HepG2 (cell line): ENCODE data around the gene STKLD1. TPM values are rescaled to one million over a fixed set of nuclear protein-coding genes. Genes with fewer than 3 reads are reported as not detected.

Source experiments
- AHDC1 ChIP-seq: sonication (generic); formaldehyde crosslinking; IDR thresholded peaks from 2 replicates; pipeline ENCODE4 v1.5.1; 2020; ENCODE audit warnings: mild to moderate bottlenecking, missing genetic modification reagents, borderline replicate concordance
- FOXA3 ChIP-seq: IDR thresholded peaks from 2 replicates; pipeline ENCODE4 v1.6.1; 2016; ENCODE audit warnings: missing genetic modification reagents, missing compliant biosample characterization
- GATAD2A ChIP-seq: IDR thresholded peaks from 2 replicates; pipeline ENCODE4 v1.6.1; 2016
- HDAC1 ChIP-seq: sonication (generic); formaldehyde crosslinking; IDR thresholded peaks from 2 replicates; pipeline ENCODE4 v1.5.1; 2020; ENCODE audit warnings: mild to moderate bottlenecking, missing genetic modification reagents
- KDM5B ChIP-seq: sonication (generic); formaldehyde crosslinking; IDR thresholded peaks from 2 replicates; pipeline ENCODE4 v1.4.0; 2020; ENCODE audit warnings: missing genetic modification reagents, mild to moderate bottlenecking, borderline replicate concordance
- MED13 ChIP-seq: sonication (generic); formaldehyde crosslinking; IDR thresholded peaks from 2 replicates; pipeline ENCODE4 v1.5.0; 2020; ENCODE audit warnings: missing genetic modification reagents
- MIER2 ChIP-seq: IDR thresholded peaks from 2 replicates; pipeline ENCODE4 v1.6.1; 2016; ENCODE audit warnings: missing biosample characterization, missing genetic modification reagents
- NFE2 ChIP-seq: sonication (generic); formaldehyde crosslinking; IDR thresholded peaks from 2 replicates; pipeline ENCODE4 v1.4.0; 2020; ENCODE audit warnings: missing genetic modification reagents
- SAFB2 ChIP-seq: sonication (generic); formaldehyde crosslinking; IDR thresholded peaks from 2 replicates; pipeline ENCODE4 v1.5.1; 2020; ENCODE audit warnings: missing genetic modification reagents, low read depth, mild to moderate bottlenecking, borderline replicate concordance
- SALL1 ChIP-seq: sonication (generic); formaldehyde crosslinking; IDR thresholded peaks from 2 replicates; pipeline ENCODE4 v1.8.0; 2022; ENCODE audit warnings: mild to moderate bottlenecking, missing genetic modification reagents
- SATB2 ChIP-seq: sonication (generic); formaldehyde crosslinking; IDR thresholded peaks from 2 replicates; pipeline ENCODE4 v1.5.0; 2020; ENCODE audit warnings: missing genetic modification reagents
- SOX5 ChIP-seq: IDR thresholded peaks from 2 replicates; pipeline ENCODE4 v1.6.1; 2016; ENCODE audit warnings: borderline replicate concordance
- TP53 ChIP-seq: sonication (generic); formaldehyde crosslinking; conservative IDR thresholded peaks from 2 replicates; pipeline ENCODE4 v1.4.0; 2020; ENCODE audit warnings: missing genetic modification reagents
- U2AF1 ChIP-seq: fragments of 200-400 bp; formaldehyde crosslinking; optimal IDR thresholded peaks from 2 replicates; pipeline ENCODE3; 2017; ENCODE audit warnings: mild to moderate bottlenecking, low read depth, low read length
- WIZ ChIP-seq: sonication (generic); formaldehyde crosslinking; IDR thresholded peaks from 2 replicates; pipeline ENCODE4 v1.5.1; 2020; ENCODE audit warnings: mild to moderate bottlenecking, missing genetic modification reagents
- ZNF20 ChIP-seq: sonication (generic); formaldehyde crosslinking; IDR thresholded peaks from 2 replicates; pipeline ENCODE4 v1.4.0; 2020; ENCODE audit warnings: mild to moderate bottlenecking, moderate library complexity, missing genetic modification reagents
- ZNF326 ChIP-seq: sonication (generic); formaldehyde crosslinking; IDR thresholded peaks from 2 replicates; pipeline ENCODE4 v1.4.0; 2020; ENCODE audit warnings: missing genetic modification reagents, borderline replicate concordance
- ZNF563 ChIP-seq: sonication (generic); formaldehyde crosslinking; IDR thresholded peaks from 2 replicates; pipeline ENCODE4 v1.8.0; 2022; ENCODE audit warnings: mild to moderate bottlenecking, moderate library complexity, missing genetic modification reagents
- ZNF773 ChIP-seq: sonication (generic); formaldehyde crosslinking; IDR thresholded peaks from 2 replicates; pipeline ENCODE4 v1.4.0; 2020; ENCODE audit warnings: missing genetic modification reagents, borderline replicate concordance
- ZNF788 ChIP-seq: sonication (generic); formaldehyde crosslinking; IDR thresholded peaks from 2 replicates; pipeline ENCODE4 v1.5.0; 2020; ENCODE audit warnings: mild to moderate bottlenecking, missing genetic modification reagents, borderline replicate concordance
- ZSCAN12 ChIP-seq: sonication (generic); formaldehyde crosslinking; IDR thresholded peaks from 2 replicates; pipeline ENCODE4 v1.9.0; 2021; ENCODE audit warnings: mild to moderate bottlenecking, missing genetic modification reagents
- polyA plus RNA-seq, 8 experiments: library from polyadenylated mRNA; depleted of rRNA in 3 of 8; stranded (reverse) in 7 of 8; unstranded in 1 of 8; fragments of >200 nt; fragmentation: Illumina TruSeq in 4 of 8; extraction: Trizol in 4 of 8; gene quantifications; 2 replicates each; pipeline versions ENCODE4 v1.2.1 to v1.2.3, GENCODE V29; 2011 to 2016; ENCODE audit warnings: low read depth in 4 of 8, missing spikeins in 1 of 8, mixed read lengths in 1 of 8; ENCODE audit not compliant: insufficient read depth in 1 of 8
- total RNA-seq, 5 experiments: library from RNA; depleted of rRNA; stranded (reverse); fragments of >200 nt; fragmentation: Illumina TruSeq; extraction: Trizol; gene quantifications; 2 replicates each; pipeline ENCODE4 v1.2.3, GENCODE V29; 2016; ENCODE audit warnings: low read depth in 1 of 5
- TF ChIP-seq, protein P1 (sequence below): sonication (generic); formaldehyde crosslinking; IDR thresholded peaks from 2 replicates; pipeline ENCODE4 v1.4.0; 2020; ENCODE audit warnings: missing genetic modification reagents, low read depth, mild to moderate bottlenecking, borderline replicate concordance
- TF ChIP-seq, protein P2 (sequence below), 2 experiments: sonication (generic) in 1 of 2; formaldehyde crosslinking in 1 of 2; IDR thresholded peaks; 2 replicates each; pipeline versions ENCODE4 v1.4.0 to v1.6.1; 2018 to 2020; ENCODE audit warnings: missing genetic modification reagents in 2 of 2, borderline replicate concordance in 1 of 2, low read depth in 1 of 2, mild to moderate bottlenecking in 1 of 2, missing biosample characterization in 1 of 2

Gene STKLD1
- total and polyA plus RNA-seq, 2 of the 13 experiments (the other 11 are each of a cell fraction or from before 2014, with no cell fraction given) = 1.5 to 2.2 TPM

DNA sequence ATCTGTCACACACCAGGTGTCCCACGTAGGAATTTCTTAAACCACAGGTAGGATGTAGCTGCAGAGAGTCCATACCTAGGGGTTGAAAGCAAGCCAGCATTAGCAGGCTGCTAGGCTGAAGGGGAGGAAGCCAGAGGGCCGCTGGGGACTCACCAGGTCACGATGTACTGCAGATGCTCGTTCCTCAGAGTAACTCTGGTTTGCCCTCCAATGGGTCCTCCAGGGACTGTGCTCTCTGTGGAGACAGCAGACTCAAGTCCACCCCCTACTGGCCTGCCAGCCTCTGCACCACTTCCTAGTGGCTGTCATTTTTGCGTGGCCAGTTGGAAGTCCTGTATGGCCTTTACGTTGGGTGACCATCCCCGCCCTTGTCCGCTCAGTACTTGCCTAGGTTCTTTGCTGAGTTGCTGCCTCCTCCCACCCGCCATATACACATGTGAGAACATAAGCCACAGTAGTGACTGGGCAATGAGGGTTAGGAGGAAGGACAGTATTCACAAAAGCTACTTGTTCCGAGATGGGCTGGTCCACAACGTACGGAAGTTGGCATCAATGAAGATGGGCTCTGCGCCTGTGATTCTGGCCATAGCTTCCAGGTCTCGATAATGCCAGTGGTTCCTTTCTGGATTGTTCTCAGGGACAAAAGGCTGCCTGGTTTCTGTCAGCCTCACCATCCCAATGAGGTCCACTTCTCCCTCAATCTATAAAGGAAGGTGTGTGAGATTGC, 24.1 kb upstream of the STKLD1 start (continued):
- TF ChIP-seq ZNF788 (CRISPR knock-in tag) = peak; percentile 34; the same call in 1 of the 2 replicates
- TF ChIP-seq, protein P1, sequence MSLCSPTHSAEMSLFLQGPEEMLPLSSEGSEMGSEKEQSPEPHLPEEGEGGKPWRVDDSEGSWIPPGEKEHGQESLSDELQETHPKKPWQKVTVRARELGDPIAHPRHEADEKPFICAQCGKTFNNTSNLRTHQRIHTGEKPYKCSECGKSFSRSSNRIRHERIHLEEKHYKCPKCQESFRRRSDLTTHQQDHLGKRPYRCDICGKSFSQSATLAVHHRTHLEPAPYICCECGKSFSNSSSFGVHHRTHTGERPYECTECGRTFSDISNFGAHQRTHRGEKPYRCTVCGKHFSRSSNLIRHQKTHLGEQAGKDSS (CRISPR knock-in tag) = no peak
- no peak for TF ChIP-seq NFE2 (CRISPR knock-in tag)
- TF ChIP-seq ZNF773 (CRISPR knock-in tag) = no peak
- no peak for TF ChIP-seq ZSCAN12 (CRISPR knock-in tag)
- no peak for TF ChIP-seq TP53 (CRISPR knock-in tag)
- no peak for TF ChIP-seq SATB2 (CRISPR knock-in tag)
- no peak for TF ChIP-seq WIZ (CRISPR knock-in tag)
- no peak for TF ChIP-seq KDM5B
- TF ChIP-seq HDAC1 (CRISPR knock-in tag) = no peak
- TF ChIP-seq ZNF20 = no peak
- TF ChIP-seq ZNF563 = no peak
- TF ChIP-seq SAFB2 (CRISPR knock-in tag) = no peak
- TF ChIP-seq AHDC1 = no peak
- 0 out of 2 replicates have a peak, but pooled peaks have one; percentile 17 for TF ChIP-seq MED13 (CRISPR knock-in tag)
- no peak for TF ChIP-seq U2AF1
- peak; percentile 39 for TF ChIP-seq SALL1 (CRISPR knock-in tag)
- TF ChIP-seq, protein P2, sequence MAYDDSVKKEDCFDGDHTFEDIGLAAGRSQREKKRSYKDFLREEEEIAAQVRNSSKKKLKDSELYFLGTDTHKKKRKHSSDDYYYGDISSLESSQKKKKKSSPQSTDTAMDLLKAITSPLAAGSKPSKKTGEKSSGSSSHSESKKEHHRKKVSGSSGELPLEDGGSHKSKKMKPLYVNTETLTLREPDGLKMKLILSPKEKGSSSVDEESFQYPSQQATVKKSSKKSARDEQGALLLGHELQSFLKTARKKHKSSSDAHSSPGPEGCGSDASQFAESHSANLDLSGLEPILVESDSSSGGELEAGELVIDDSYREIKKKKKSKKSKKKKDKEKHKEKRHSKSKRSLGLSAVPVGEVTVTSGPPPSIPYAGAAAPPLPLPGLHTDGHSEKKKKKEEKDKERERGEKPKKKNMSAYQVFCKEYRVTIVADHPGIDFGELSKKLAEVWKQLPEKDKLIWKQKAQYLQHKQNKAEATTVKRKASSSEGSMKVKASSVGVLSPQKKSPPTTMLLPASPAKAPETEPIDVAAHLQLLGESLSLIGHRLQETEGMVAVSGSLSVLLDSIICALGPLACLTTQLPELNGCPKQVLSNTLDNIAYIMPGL (CRISPR knock-in tag; IDR thresholded peaks at IDR 0.05; ENCODE audit: borderline replicate concordance in 1 of 2, low read depth in 1 of 2) = peak; percentile 55 to 58; a peak in 2 of 4 replicates
- TF ChIP-seq FOXA3 = 0 out of 2 replicates have a peak, but pooled peaks have one; percentile 8
- TF ChIP-seq GATAD2A = peak; percentile 37; the same call in 1 of the 2 replicates
- TF ChIP-seq ZNF326 (CRISPR knock-in tag) = no peak
- 0 out of 2 replicates have a peak, but pooled peaks have one; percentile 17 for TF ChIP-seq SOX5 (CRISPR knock-in tag)
- peak; percentile 18; the same call in 1 of the 2 replicates for TF ChIP-seq MIER2 (CRISPR knock-in tag)
